GM12873 (cell line): ENCODE measurements around the gene CPAMD8.

ENCODE experiments used
- CTCF ChIP-seq: IDR thresholded peaks from 2 replicates; pipeline ENCODE4 v1.5.1; 2012; ENCODE audit warnings: low read depth, mild to moderate bottlenecking, moderate library complexity, low read length, control low read depth; ENCODE audit not compliant: insufficient read depth; ENCODE audit errors: missing control alignments

The CPAMD8 gene

DNA sequence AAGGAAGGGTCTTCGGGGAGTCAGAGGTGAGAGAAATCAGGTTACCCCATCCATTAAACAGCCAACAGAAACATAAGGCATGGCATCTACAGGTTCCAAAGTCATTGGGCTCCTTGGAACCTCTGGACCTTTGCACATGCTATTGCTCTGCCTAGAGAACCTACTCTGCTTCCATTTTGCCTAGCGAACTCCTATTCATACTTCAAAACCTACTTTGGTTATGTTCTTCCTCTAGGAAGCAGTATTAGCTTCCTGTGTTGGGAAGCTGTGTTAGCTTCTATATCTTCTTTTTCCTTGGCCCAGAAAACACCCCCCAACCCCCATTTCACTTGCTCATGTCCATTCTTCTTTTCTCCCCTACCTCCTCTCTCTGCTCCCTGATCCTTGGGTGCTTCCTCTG, 98.3 kb downstream of the CPAMD8 start:
- no peak for TF ChIP-seq CTCF

- TF ChIP-seq CTCF = no peak
These were observed 98.7 kb downstream of the CPAMD8 start for GRCh38 chr19:16927883-16928282.

- TF ChIP-seq CTCF = no peak
These were observed 103.7 kb downstream of the CPAMD8 start for GRCh38 chr19:16922949-16923348.

DNA sequence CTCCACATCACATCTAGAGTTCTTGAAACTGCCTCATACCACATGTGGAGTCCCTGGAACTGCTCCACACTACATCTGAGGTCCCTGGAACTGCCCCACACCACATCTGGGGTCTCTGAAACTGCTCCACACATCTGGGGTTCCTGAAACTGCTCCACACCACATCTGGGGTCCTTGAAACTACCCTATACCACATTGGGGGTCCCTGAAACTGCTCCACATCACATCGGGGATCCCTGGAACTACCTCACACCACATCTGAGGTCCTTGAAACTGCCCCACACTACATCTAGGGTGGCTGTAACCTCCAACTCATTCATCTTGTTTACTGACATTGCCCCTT, 104.0 kb downstream of the CPAMD8 start:
- TF ChIP-seq CTCF = no peak

DNA sequence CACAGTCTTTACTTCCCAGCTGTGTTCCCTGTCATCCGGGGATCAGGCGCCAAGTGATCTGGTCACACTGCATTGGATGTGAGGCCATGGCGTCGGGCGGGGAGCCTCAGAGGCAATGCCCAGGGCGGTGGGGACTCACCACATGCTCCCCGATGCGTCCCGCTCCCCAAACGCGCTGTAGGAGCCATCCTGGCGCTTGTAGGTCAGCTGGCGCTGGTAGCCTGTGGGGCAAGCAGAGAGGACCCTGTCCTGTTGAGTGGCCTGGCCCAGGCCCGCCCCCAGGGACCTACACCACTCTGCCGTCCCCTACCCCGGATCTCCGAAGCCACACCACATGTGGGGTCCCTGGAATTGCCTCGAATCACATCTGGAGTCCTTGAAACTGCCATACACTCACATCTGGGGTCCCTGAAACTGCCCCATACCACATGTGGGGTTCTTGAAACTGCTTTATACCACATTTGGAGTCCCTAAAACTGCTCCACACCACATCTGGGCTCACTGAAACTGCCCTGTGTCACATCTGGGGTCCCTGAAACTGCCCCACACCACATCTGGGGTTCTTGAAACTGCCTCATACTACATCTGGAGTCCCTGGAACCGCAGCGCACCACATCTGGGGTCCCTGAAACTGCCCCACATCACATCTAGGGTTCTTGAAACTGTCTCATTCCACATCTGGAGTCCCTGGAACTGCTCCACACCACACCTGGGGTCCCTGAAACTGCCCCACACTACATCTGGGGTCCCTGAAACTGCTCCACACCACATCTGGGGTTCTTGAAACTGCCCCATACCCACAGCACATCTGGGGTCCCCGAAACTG, 104.6 kb downstream of the CPAMD8 start:
- no peak for TF ChIP-seq CTCF

- no peak for TF ChIP-seq CTCF
These were observed 105.6 kb downstream of the CPAMD8 start for GRCh38 chr19:16920816-16921529.

GRCh38 chr19:16919496-16919895, 107.1 kb downstream of the CPAMD8 start:
- TF ChIP-seq CTCF = no peak
